ENCODE results near the gene UBR2.

The UBR2 gene

GRCh38 chr6:42563697-42564505 lies at the start of gene UBR2:
UBR2 (plus strand) TSS chr6:42564029; CDS start chr6:42564320, 291 bp downstream.
- DNase-seq: peak; percentile 94

GRCh38 chr6:42514745-42515144 lies 49.1 kb upstream of the UBR2 start:
- DNase-seq: no peak

- DNase-seq: no peak
Measured at GRCh38 chr6:42519779-42520178, 44.0 kb upstream of the UBR2 start.

GRCh38 chr6:42520786-42521607 lies 42.8 kb upstream of the UBR2 start:
- DNase-seq: no peak

GRCh38 chr6:42522036-42522435 lies 41.8 kb upstream of the UBR2 start:
- no peak for DNase-seq

GRCh38 chr6:42522942-42523814 lies 40.7 kb upstream of the UBR2 start:
- DNase-seq: no peak

- DNase-seq: no peak
Measured at GRCh38 chr6:42525206-42525605, 38.6 kb upstream of the UBR2 start.

- DNase-seq: no peak
Measured at GRCh38 chr6:42526616-42527015, 37.2 kb upstream of the UBR2 start.

GRCh38 chr6:42527204-42527603 lies 36.6 kb upstream of the UBR2 start:
- no peak for DNase-seq

- DNase-seq: no peak
Measured at GRCh38 chr6:42530296-42530695, 33.5 kb upstream of the UBR2 start.

- no peak for DNase-seq
Measured at GRCh38 chr6:42530751-42531150, 33.1 kb upstream of the UBR2 start.

GRCh38 chr6:42532038-42532669 lies 31.7 kb upstream of the UBR2 start:
- DNase-seq: no peak

- DNase-seq: no peak
Measured at GRCh38 chr6:42533794-42534193, 30.0 kb upstream of the UBR2 start.

- DNase-seq: no peak
Measured at GRCh38 chr6:42537536-42537935, 26.3 kb upstream of the UBR2 start.

- DNase-seq: no peak
Measured at GRCh38 chr6:42539135-42539534, 24.7 kb upstream of the UBR2 start.

- DNase-seq: no peak
Measured at GRCh38 chr6:42545226-42545773, 18.5 kb upstream of the UBR2 start.

- peak; percentile 52 for DNase-seq
Measured at GRCh38 chr6:42547407-42548329, 16.2 kb upstream of the UBR2 start.

- DNase-seq: no peak
Measured at GRCh38 chr6:42550277-42550676, 13.6 kb upstream of the UBR2 start.

- no peak for DNase-seq
Measured at GRCh38 chr6:42551217-42551616, 12.6 kb upstream of the UBR2 start.

GRCh38 chr6:42552380-42552779 lies 11.4 kb upstream of the UBR2 start:
- DNase-seq: no peak
